Gastrocnemius medialis (tissue), 4 donors: Measurements from ENCODE around the gene SELENOF. TPM values are rescaled to one million over a fixed set of nuclear protein-coding genes. Genes with fewer than 3 reads are reported as not detected.

Experiments used
- ATAC-seq, 2 donors: fragments of 150-250 bp; one replicate each; pipeline ENCODE4 v1.9.1; 2016
- DNase-seq, 2 donors: peaks; one replicate each; pipeline ENCODE4 v3.0.0-alpha.2; 2019
- H3K27ac ChIP-seq, 4 donors: fragments of 200-600 bp; sonication (generic); 1 replicate in 1 of 4; 2 replicates in 3 of 4; pipeline ENCODE4 v1.5.1; 2016 to 2018; ENCODE audit warnings: mild to moderate bottlenecking in 2 of 4, moderate library complexity in 1 of 4
- H3K27me3 ChIP-seq, 3 donors: fragments of 200-600 bp; sonication (generic) in 2 of 3; 1 replicate in 1 of 3; 2 replicates in 2 of 3; pipeline versions ENCODE4 v1.5.1 to v1.6.0; 2016 to 2019; ENCODE audit warnings: mild to moderate bottlenecking in 1 of 3, moderate library complexity in 1 of 3
- H3K36me3 ChIP-seq, 2 donors: fragments of 200-600 bp; sonication (generic) in 1 of 2; one replicate each; pipeline ENCODE4 v1.5.1; 2017 to 2018
- H3K4me1 ChIP-seq, 2 donors: fragments of 200-600 bp; sonication (generic) in 1 of 2; one replicate each; pipeline ENCODE4 v1.5.1; 2016 to 2017; ENCODE audit warnings: mild to moderate bottlenecking in 2 of 2
- H3K4me3 ChIP-seq, 4 donors: fragments of 200-600 bp; sonication (generic) in 3 of 4; 1 replicate in 1 of 4; 2 replicates in 3 of 4; pipeline ENCODE4 v1.5.1; 2016 to 2019; ENCODE audit warnings: mild to moderate bottlenecking in 2 of 4
- H3K9me3 ChIP-seq, 3 donors: fragments of 200-600 bp; sonication (generic) in 2 of 3; 1 replicate in 1 of 3; 2 replicates in 2 of 3; pipeline ENCODE4 v1.5.1; 2016 to 2019
- CTCF ChIP-seq, 5 experiments: fragments of 450-650 bp in 3 of 5; fragments of 200-600 bp in 2 of 5; sonication (generic) in 2 of 5; IDR thresholded peaks in 4 of 5; conservative IDR thresholded peaks in 1 of 5; 1 replicate in 4 of 5; 2 replicates in 1 of 5; pipeline ENCODE4 v1.5.1; 2016 to 2019; ENCODE audit warnings: antibody characterized with exemption in 5 of 5, mild to moderate bottlenecking in 3 of 5, moderate library complexity in 3 of 5
- POLR2A ChIP-seq, 2 donors: fragments of 450-650 bp; IDR thresholded peaks; one replicate each; pipeline ENCODE4 v1.6.1; 2017; ENCODE audit warnings: antibody characterized with exemption in 2 of 2, mild to moderate bottlenecking in 2 of 2, moderate library complexity in 2 of 2
- in situ Hi-C, 4 donors: fragments of 200-750 bp; cut with MboI; loops; one replicate each; pipeline versions ENCODE4 v1.15.0 to v1.8.0; 2017; ENCODE audit warnings: low sequenced_read_pairs in 4 of 4
- intact Hi-C: fragments of 100-400 bp; cut with DNase I; formaldehyde crosslinking; loops from one replicate; pipeline ENCODE4 v1.15.1; 2023; ENCODE audit warnings: low total_unique reads
- total RNA-seq, 4 donors: library from RNA; depleted of rRNA; stranded (reverse); fragments of >200 nt; gene quantifications; one replicate each; pipeline versions ENCODE4 v1.1.0 to v1.2.3, GENCODE V29; 2016

SELENOF gene
- total RNA-seq, 4 donors from 2014 or later, result 41.3 to 66.8 (median 47.2) TPM

- ATAC-seq (no peak), DNase-seq (no peak)
- TF ChIP-seq POLR2A (IDR thresholded peaks at IDR 0.05), result no peak
- TF ChIP-seq CTCF (IDR thresholded peaks at IDR 0.05 in 4 of 5, conservative IDR thresholded peaks at IDR 0.05 in 1 of 5), result no peak
- Histone ChIP-seq H3K27ac (no peak overlapping the region), H3K4me1 (no peaks in the 10 kb centered on the region), H3K4me3 (no peak overlapping the region), H3K9me3 (no peaks in the 10 kb centered on the region), H3K27me3 (no peaks in the 10 kb centered on the region), H3K36me3 (no peaks in the 10 kb centered on the region)
- intact Hi-C loops, result no loop called here
- in situ Hi-C loops, result loop anchor here in 3 of 4 donors (25.0 kb wide), 1 partner anchor 134 kb away; no protein-coding TSS in a partner anchor
Observed at GRCh38 chr1:86828024-86828423, 85.9 kb downstream of the SELENOF start.

GRCh38 chr1:86826856-86827255, 87.1 kb downstream of the SELENOF start:
- no peak for ATAC-seq
- intact Hi-C loops (no loop called here), in situ Hi-C loops (loop anchor here in 3 of 4 donors (25.0 kb wide), 1 partner anchor 135 kb away; no protein-coding TSS in a partner anchor)
- no peak overlapping the region for H3K4me3 ChIP-seq
- no peaks in the 10 kb centered on the region for H3K27me3 ChIP-seq
- no peak for DNase-seq
- H3K27ac ChIP-seq, result no peak overlapping the region
- H3K4me1 ChIP-seq, result no peaks in the 10 kb centered on the region
- TF ChIP-seq POLR2A (IDR thresholded peaks at IDR 0.05) (no peak), CTCF (IDR thresholded peaks at IDR 0.05 in 4 of 5, conservative IDR thresholded peaks at IDR 0.05 in 1 of 5) (no peak)
- no peaks in the 10 kb centered on the region for H3K9me3 ChIP-seq
- no peaks in the 10 kb centered on the region for H3K36me3 ChIP-seq

GRCh38 chr1:86825319-86825718, 88.6 kb downstream of the SELENOF start:
- no peak overlapping the region for H3K4me3 ChIP-seq
- no peaks in the 10 kb centered on the region for H3K36me3 ChIP-seq
- TF ChIP-seq POLR2A (IDR thresholded peaks at IDR 0.05) (no peak), CTCF (IDR thresholded peaks at IDR 0.05 in 4 of 5, conservative IDR thresholded peaks at IDR 0.05 in 1 of 5) (no peak)
- H3K4me1 ChIP-seq, result no peaks in the 10 kb centered on the region
- H3K27ac ChIP-seq, result no peak overlapping the region
- in situ Hi-C loops (loop anchor here in 3 of 4 donors (25.0 kb wide), 1 partner anchor 137 kb away; no protein-coding TSS in a partner anchor), intact Hi-C loops (no loop called here)
- H3K9me3 ChIP-seq, result no peaks in the 10 kb centered on the region
- DNase-seq (no peak), ATAC-seq (no peak)
- no peaks in the 10 kb centered on the region for H3K27me3 ChIP-seq

- no peak for DNase-seq
- no peaks in the 10 kb centered on the region for H3K9me3 ChIP-seq
- no peak overlapping the region for H3K27ac ChIP-seq
- in situ Hi-C loops, result no loop called here
- ATAC-seq, result no peak
- no peaks in the 10 kb centered on the region for H3K36me3 ChIP-seq
- intact Hi-C loops, result no loop called here
- TF ChIP-seq CTCF (IDR thresholded peaks at IDR 0.05 in 4 of 5, conservative IDR thresholded peaks at IDR 0.05 in 1 of 5), result no peak
- TF ChIP-seq POLR2A (IDR thresholded peaks at IDR 0.05), result no peak
- H3K4me1 ChIP-seq, result no peaks in the 10 kb centered on the region
- no peaks in the 10 kb centered on the region for H3K27me3 ChIP-seq
- no peak overlapping the region for H3K4me3 ChIP-seq
Observed at GRCh38 chr1:86823821-86824500, 90.0 kb downstream of the SELENOF start.
